Measurements from ENCODE around the gene BCL11A.

Gene BCL11A

DNA sequence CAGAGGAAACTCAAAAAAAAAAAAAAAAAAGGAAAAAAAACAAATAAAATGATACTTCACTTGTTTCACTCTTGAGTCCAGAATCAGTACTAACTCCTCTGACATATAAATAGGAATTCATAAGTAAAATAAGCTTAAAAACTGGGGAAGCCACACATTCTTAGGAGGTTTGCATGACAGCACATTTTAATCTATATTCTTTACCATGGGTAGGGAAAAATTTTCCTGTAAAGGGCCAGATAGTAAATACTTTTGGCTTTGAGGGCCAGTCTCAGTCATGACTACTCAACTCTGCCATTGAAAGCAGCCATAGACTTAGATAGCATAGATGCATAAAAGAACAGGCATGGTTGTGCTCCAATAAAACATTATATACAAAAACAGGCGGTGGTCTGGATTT is 145.2 kb downstream of the BCL11A start:
- no peak for DNase-seq (ENCODE audit: low read depth, low spot score)

- no peak for DNase-seq (ENCODE audit: low read depth, low spot score)
These were observed 146.1 kb downstream of the BCL11A start for GRCh38 chr2:60407398-60407797.

GRCh38 chr2:60406192-60406591 is 147.3 kb downstream of the BCL11A start:
- DNase-seq (ENCODE audit: low read depth, low spot score), result no peak

DNA sequence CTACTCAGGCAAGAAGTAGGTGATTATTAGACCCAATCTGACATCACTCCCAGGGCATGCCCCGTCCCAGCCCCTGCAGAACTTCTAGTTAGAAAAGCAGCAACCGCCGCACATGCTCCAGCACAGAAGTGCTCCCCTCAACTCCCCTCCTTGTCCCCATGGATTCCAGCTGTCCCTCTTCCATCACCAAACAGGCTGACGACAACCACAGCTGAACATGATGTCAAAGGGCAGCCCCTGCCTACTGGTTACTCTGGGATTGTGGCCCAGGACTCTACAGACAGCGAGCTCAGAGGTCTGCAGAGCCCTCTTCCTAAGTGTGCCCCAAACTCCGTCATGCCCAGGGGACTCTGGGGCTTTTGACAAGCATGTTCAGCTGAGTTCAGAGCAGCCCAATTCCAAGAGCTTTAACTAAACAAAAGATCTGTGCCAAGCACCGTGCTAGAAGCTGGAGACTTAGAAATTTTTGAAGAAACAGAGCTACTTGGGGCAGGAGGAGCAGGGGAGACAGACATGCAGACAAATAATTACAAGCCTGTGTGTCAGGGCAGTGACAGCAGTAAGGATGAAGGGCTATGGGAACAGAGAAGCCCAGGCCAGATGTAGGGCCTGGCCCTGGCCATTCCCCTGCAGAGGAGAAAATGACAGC is 148.1 kb downstream of the BCL11A start:
- DNase-seq (ENCODE audit: low read depth, low spot score), result no peak
